Measurements from ENCODE around the gene PLXNA2. TPM values are rescaled to one million over a fixed set of nuclear protein-coding genes. Genes with fewer than 3 reads are reported as not detected.

PLXNA2 gene
- total and polyA plus RNA-seq, 2 of the 8 experiments (the other 6 are each of a cell fraction or from before 2014, with no cell fraction given) = 0.33 to 1.5 TPM

GRCh38 chr1:208207388-208208131, 36.6 kb downstream of the PLXNA2 start:
- Histone ChIP-seq H4K5ac (ENCODE audit: insufficient read length, low read depth, low read length) (no peak overlapping the region), H2BK15ac (ENCODE audit: low read length) (no peak overlapping the region), H3K36me3 (ENCODE audit: control insufficient read depth in 2 of 4, insufficient read depth in 4 of 4, low read length in 3 of 4) (no peaks in the 10 kb centered on the region), H3K23ac (ENCODE audit: insufficient read length) (no peak overlapping the region), H2AK5ac (ENCODE audit: low read depth, low read length) (no peak overlapping the region), H3K79me1 (ENCODE audit: low read depth, low read length) (no peaks in the 10 kb centered on the region), H3K18ac (ENCODE audit: extremely low read depth, low read length) (no peak overlapping the region), H2BK120ac (replicated peaks; ENCODE audit: low read depth, low read length) (no peak overlapping the region), H2BK20ac (ENCODE audit: low read length) (no peak overlapping the region), H2BK5ac (ENCODE audit: low read depth, low read length) (no peak overlapping the region), H4K8ac (ENCODE audit: extremely low read depth, insufficient read depth, low read length) (no peak overlapping the region), H3K9ac (replicated peaks in 1 of 4; ENCODE audit: extremely low read depth in 1 of 4, low read depth in 3 of 4, low read length in 3 of 4) (no peak overlapping the region), H3K4me2 (ENCODE audit: insufficient read depth in 1 of 2, low read depth in 2 of 2, low read length in 2 of 2) (no peak overlapping the region), H3K27ac (ENCODE audit: low read depth, low read length) (no peak overlapping the region), H2BK12ac (ENCODE audit: low read depth, low read length) (no peak overlapping the region), H3K4me3 (ENCODE audit: extremely low read depth in 1 of 4, insufficient read depth in 2 of 4, low read depth in 3 of 4, low read length in 4 of 4) (no peak overlapping the region), H3K79me2 (ENCODE audit: control insufficient read depth in 1 of 2, insufficient read depth in 2 of 2, low read length in 2 of 2) (no peaks in the 10 kb centered on the region), H3K27me3 (replicated peaks in 1 of 4; ENCODE audit: control insufficient read depth in 3 of 4, extremely low read depth in 1 of 4, insufficient read depth in 3 of 4, low read length in 3 of 4) (no peaks in the 10 kb centered on the region), H3K14ac (ENCODE audit: insufficient read length) (no peak overlapping the region), H3K56ac (replicated peaks; ENCODE audit: insufficient read length, low read depth, low read length) (no peak overlapping the region), H3K4me1 (replicated peaks in 1 of 4; ENCODE audit: control insufficient read depth in 3 of 4, insufficient read depth in 4 of 4, low read length in 3 of 4) (peaks cover 0 to 2% (median 0%) of the 10 kb centered on the region in 4 experiments; a peak in 1 of 7 replicates), H2AFZ (ENCODE audit: low read length) (no peak overlapping the region), H4K91ac (replicated peaks; ENCODE audit: insufficient read length, low read length) (no peak overlapping the region), H3K4ac (replicated peaks; ENCODE audit: insufficient read length, low read depth, low read length) (no peak overlapping the region), H4K20me1 (replicated peaks in 1 of 2; ENCODE audit: control insufficient read depth in 1 of 2, insufficient read depth in 2 of 2, low read length in 2 of 2) (no peaks in the 10 kb centered on the region), H3K23me2 (ENCODE audit: low read depth, low read length) (no peaks in the 10 kb centered on the region), H3K9me3 (ENCODE audit: insufficient read depth in 2 of 2, low read depth in 1 of 2, low read length in 1 of 2) (no peaks in the 10 kb centered on the region)
- POLR2A ChIA-PET (ENCODE audit: partially characterized antibody) = interaction anchor here (0.6 to 0.8 kb wide), 2 partner anchors 10 to 14 kb away, joined by 3 read pairs; no protein-coding TSS in a partner anchor
- FAIRE-seq (no peak), DNase-seq (ENCODE audit: low read depth in 1 of 2, low spot score in 2 of 2) (no peak)
- no peak for TF ChIP-seq SAP30 (IDR thresholded peaks at IDR 0.05; ENCODE audit: insufficient read depth, insufficient replicate concordance, low read length)
- CTCF ChIA-PET (ENCODE audit: partially characterized antibody) = interaction anchor here (0.6 to 1.9 kb wide), 14 partner anchors 9 to 198 kb away, joined by 3 to 9 read pairs (median 5); partner anchors contain the start of gene PLXNA2
- WGBS, 2 experiments (ENCODE audit: extremely low coverage in 1 of 2, insufficient coverage in 1 of 2, insufficient read length in 1 of 2, insufficient replicate concordance in 2 of 2, low coverage in 1 of 2, low lambda C conversion rate in 2 of 2, missing lambda C conversion rate in 1 of 2) = 89% methylated on average over 9 of the region's 10 CpGs; no CpG with 5 or more reads in 1 of the 2 experiments
